ENCODE measurements around the gene CTCF.

The CTCF gene

DNA sequence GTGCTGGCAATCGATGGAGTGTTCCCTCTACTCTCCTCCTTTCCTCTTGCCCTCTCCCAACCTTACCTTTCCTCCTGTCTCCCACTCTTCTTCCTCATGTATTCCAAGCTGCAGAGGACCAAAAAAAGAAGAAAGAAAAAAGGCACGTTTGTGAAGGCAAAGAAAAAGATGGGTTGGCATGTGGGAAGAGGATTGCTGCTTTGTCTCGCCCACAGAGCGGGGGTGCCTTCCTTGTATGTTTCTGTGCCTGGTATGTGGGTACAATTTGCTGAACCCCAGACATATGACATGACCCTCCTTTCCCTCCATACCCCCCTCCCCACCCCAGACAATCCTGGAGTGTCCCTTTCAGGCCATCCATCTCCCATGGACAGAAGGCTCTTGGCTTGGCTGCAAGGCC is 13.1 kb upstream of the CTCF start:
- DNase-seq = no peak

DNA sequence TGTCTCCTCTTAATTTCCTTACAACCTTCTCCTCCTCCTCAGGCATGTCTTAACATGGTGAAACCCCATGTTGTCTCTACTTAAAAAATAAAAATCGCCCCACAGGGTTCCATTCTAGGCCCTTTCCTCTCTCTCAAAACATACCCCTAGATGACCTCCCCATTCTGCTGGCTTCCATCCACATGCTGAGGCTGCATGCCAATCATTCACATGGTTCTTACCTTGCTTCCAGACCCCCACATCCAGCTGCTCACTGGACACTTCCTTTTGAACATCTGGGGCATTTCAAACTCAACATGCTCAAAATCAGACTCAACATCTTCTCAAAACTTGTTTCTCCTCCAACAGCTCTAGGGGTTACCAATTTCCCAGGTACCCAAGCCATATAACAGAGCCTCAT is 12.4 kb upstream of the CTCF start:
- no peak for DNase-seq

- DNase-seq = no peak
Observed at GRCh38 chr16:67551091-67551490, 11.2 kb upstream of the CTCF start.

- no peak for DNase-seq
Observed at GRCh38 chr16:67551972-67552371, 10.4 kb upstream of the CTCF start.

DNA sequence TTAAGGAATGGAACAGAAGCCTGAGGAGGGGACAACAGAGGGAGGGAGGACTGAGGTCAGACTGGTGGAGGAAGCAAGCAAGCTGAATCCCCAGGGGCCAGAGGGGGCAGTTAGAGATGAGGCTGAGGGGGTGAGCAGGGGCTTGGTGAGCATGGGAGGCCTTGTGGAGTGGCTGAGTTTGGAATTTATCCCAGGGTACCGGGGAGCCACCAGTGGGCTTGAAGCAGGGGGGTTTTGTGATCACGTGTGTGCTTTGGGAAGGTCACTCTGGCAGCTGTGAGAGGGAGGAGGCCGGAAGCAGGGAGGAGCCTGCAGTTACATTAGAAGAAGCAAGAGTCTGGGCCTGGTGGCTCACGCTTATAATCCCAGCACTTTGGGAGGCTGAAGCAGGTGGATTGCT is 9.8 kb upstream of the CTCF start:
- no peak for DNase-seq

DNA sequence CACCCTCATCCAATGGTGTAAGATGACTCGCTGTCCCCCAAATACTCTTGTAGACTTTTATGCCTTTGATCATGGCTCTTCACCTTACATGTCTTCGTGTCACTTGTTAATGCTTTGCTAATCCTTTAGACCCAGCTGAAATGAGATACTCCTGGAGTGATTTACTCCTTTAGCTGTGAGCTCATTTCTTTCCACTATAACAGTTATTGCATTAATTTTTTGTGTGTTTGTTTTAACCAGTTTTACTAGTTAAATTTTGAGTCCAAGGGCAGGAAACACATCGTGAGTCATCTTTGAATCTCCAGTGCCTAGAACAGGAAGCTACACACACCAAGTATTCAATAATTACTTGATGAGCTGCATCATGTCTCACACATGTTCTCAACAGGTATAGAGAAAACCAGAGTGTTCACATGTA is 6.5 kb upstream of the CTCF start:
- DNase-seq = peak in 3 of 6 experiments; percentile 39 to 66 (median 58)

DNA sequence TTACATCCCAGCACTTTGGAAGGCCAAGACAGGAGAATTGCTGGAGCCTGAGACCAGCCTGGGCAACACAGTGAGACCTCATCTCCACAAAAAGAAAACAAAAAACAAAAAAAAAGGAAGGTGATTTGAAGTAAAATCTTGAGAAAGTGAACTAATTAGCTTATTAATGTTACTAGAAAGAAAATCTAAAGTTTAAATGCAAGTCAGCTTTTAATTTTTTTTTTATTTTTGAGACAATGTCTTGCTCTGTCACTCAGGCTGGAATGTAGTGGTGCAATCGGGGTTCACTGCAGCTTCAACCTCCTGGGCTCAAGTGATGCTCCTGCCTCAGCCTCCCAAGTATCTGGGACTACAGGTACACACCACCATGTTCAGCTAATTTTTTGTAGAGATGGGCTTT is 3.5 kb upstream of the CTCF start:
- no peak for DNase-seq

DNA sequence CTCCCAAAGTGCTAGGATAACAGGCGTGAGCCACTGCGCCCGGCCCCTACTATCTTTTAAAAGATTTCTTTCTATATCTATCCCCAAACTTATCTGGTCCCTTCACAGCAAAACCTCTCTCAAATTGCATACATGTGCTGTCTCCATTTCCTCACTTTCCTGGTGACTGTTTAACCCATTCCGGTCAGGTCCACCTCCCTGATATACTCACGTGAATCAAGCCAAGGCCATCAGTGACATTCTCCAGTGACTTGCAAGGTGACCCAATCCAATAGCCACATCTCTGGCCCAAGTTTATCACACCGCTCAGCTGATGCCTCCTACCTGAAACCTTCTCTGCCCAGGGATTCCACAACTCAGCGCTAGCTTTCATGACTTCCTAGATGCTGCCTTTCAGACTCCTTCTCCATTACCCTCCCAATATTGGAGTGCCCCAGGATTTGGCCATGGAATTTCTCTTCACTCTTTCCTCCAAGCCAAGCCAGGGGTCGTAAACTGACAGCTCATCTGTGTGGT is 1.4 kb upstream of the CTCF start:
- DNase-seq = no peak

GRCh38 chr16:67561501-67561823 is 864 bp upstream of the CTCF start:
- no peak for DNase-seq

DNA sequence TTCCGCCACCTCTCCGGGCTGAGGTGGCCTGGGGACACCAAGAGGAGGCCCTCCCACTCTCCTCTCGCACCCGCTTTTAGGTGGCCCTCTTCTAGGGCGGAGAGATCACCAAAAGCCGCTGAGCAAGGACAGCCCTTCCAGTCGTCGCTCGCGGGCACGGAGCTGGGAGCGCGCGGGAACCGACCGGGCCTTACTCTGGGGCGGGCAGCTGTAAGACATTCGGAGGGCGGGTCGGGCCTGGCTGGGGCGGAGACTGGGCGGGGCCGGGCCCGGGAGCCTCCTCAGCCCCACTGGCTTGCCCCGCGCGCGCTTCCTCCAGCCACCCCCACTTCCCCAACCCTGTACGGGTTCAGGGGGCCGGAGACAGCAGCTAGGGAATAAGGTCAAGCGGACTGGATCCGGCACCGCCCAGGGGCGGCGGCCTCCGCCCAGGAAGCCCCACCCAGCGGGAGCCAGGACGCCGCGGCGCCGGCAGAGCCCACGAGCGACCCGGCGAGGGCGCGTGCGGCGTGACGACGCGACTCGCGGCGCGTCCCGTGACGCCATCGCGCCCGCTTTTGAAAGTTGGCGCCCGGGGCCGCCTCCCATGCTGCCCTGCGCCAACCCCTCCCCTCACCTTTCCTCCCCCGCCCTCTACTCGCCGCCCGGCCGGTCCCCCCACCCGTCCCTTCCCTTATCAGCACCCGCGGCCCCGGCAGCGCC is 351 bp upstream of the CTCF start:
- DNase-seq = peak; percentile 95 to 99 (median 98)

GRCh38 chr16:67562918-67563707 is 787 bp downstream of the CTCF start:
- DNase-seq = peak; percentile 39 to 73 (median 62)

DNA sequence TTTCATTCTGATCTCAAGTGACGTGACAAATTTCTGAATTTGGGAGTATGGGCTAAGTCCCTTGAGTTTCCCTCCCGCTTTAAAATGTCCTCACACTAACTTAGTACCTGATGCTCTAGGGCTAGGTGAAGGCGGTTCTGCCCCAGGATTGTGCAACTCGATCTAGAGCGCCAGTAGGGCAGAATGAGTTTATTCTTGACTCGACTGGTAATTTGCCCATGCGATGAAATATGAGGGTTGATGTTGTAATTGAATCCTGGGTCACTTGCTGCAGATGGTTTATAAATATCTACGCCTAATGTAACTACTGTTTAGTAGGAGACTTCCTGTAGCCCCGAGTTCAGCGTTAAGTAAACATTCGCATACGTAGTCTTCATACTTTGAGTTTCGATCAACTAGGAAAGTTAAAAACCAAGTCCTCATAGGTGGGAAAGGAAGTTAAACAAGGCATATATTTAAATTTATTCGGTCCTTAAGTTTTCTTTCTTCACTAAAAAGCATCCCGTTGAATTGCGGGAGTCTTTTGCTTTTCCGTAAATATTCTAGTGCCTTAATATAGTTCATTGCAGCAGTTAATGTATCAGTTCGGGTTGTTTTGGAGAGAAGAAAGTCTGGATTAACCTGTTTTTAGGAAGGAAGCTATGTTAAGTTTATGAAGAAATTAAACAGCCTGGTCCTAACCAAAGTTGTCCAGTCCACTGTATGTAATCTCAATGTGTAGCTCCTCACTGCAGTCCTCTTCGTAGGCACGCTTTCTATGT is 1.6 kb downstream of the CTCF start:
- DNase-seq = peak in 2 of 6 experiments; percentile 60 to 71

- no peak for DNase-seq
Observed at GRCh38 chr16:67565470-67566100, 3.3 kb downstream of the CTCF start.

DNA sequence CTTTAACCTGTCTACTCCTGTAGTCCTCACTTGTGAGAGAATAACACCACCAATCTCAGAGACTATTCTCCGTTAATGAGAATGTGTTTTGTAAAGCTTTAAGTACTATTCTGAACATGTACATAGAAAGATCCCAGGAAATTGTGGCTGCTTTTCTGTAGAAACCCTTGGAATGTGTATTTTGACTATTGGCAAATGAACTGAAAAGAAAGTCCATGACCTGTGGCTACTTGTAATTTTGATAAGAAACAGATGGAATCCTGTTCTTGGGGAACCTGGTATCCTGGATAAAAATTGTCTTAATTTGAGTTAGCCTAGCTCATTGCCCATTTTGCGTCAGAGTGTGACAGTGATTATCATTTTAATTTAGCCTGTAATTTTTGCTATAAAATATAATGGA is 9.1 kb downstream of the CTCF start:
- DNase-seq = no peak

- no peak for DNase-seq
Observed at GRCh38 chr16:67571981-67572431, 9.7 kb downstream of the CTCF start.

DNA sequence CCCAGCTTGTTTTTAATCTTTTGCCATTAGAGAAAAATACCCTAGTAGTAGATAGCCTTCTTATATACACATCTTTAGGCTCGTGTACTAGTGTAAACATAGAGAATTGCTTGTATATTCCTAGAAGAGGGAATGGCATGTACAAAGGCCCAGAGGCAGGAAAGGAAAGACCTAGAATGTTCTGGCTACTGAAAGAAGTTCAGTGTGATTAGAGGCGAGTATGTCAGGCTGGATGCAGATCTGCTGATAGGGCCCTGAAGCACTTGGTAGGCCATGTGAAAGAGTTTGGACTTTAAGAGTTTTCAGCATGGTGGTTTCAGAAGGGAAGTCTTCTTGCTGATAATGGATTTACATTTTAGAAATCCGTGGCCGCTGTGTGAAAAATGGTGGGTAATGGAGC is 17.4 kb downstream of the CTCF start:
- no peak for DNase-seq

DNA sequence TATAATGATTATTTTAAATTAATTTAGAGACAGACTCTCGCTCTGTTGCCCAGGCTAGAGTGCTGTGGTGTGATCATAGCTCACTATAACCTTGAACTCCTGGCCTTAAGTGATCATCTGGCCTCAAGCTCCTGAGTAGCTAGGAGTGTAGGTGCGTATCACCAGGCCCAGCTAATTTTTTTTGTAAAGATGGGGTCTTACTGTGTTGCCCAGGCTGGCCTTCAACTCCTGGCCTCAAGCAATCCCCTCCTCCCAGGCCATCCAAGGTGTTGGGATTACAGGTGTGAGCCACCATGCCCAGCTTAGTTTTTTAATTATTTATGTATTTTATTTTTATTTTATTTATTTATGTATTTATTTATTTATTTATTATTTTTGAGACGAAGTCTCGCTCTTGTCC is 17.9 kb downstream of the CTCF start:
- DNase-seq = no peak

DNA sequence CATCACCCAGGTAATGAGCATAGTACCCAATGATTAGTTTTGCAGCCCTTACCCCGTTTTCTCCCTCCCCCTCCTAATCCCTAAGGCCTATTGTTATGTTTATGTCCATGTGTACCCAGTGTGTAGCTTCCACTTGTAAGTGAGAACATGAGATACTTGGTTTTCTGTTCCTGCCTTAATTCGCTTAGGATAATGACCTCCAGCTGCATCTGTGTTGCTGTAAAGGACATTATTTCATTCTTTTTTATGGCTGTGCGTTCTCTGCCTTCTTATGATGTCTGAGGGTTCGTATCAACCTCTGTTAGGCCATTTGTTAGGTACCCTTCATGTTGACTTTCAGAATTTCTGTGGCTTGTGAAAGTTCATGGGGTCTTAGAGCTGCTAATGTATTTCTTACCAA is 31.0 kb downstream of the CTCF start:
- DNase-seq = no peak

- DNase-seq = no peak
Observed at GRCh38 chr16:67593701-67594100, 31.4 kb downstream of the CTCF start.

- DNase-seq = no peak
Observed at GRCh38 chr16:67594256-67594915, 32.1 kb downstream of the CTCF start.

GRCh38 chr16:67594956-67595355 is 32.6 kb downstream of the CTCF start:
- no peak for DNase-seq

DNA sequence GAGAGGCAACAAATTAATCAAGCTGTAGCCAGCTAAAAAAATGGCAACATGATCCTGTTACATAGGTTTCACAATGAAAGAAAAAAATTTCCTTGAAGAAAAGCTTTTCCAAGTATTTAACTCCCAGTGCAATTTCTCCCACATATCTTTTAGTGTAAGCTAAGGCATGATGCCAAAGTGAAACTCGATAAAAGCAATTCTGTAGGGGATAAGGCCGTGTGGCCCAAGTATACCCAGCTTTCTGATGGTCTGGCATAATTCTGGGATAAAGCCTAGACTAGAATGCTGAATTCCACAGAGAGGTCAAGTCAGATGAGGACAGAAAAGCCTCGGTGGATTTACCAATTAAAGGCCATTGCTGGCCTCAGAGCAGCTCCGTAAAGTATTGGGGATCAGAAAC is 36.2 kb downstream of the CTCF start:
- no peak for DNase-seq

DNA sequence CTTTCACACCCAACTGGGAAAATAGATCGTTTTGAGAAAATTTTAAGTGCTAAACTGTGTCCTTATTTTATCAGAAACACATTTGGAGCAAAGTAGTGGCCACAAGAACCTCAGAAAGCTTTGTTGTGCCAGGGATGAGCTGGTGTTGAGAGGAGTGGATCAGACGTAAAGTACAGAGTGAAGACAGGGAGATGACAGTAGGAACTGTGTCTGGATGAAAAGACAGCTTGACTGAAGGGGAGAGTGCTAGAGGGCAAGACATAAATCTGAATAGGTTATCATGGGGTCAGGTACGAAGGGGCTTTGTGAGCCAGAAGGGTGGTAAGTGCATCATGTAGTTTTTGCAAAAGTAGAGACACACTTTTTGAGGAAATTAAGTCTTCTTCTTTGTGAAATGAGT is 43.3 kb downstream of the CTCF start:
- no peak for DNase-seq
